Panc1 (cell line): ENCODE data around the gene SLC13A5.

Experiments
- POLR2AphosphoS5 ChIP-seq: IDR thresholded peaks from 2 replicates; pipeline ENCODE4 v1.6.1; 2012; ENCODE audit warnings: mild to moderate bottlenecking, low read depth, low read length, moderate library complexity
- SIN3A ChIP-seq: IDR thresholded peaks from 2 replicates; pipeline ENCODE4 v1.6.1; 2012; ENCODE audit warnings: low read depth, mild to moderate bottlenecking, low read length, moderate library complexity, borderline replicate concordance; ENCODE audit not compliant: insufficient read depth
- TCF7L2 ChIP-seq: IDR thresholded peaks from 2 replicates; pipeline ENCODE4 v1.6.1; 2011; ENCODE audit warnings: mild to moderate bottlenecking, low read depth, low read length, inconsistent platforms
- TF ChIP-seq, protein P1 (sequence below): fragments of 450-650 bp; IDR thresholded peaks from 2 replicates; pipeline ENCODE4 v1.5.1; 2017; ENCODE audit warnings: mild to moderate bottlenecking
- TF ChIP-seq, protein P2 (sequence below), 2 experiments: IDR thresholded peaks; 2 replicates each; pipeline ENCODE4 v1.6.1; 2011 to 2012; ENCODE audit warnings: low read depth in 2 of 2, control low read depth in 1 of 2, low read length in 1 of 2, mild to moderate bottlenecking in 1 of 2, moderate library complexity in 1 of 2; ENCODE audit not compliant: insufficient read depth in 1 of 2

DNA sequence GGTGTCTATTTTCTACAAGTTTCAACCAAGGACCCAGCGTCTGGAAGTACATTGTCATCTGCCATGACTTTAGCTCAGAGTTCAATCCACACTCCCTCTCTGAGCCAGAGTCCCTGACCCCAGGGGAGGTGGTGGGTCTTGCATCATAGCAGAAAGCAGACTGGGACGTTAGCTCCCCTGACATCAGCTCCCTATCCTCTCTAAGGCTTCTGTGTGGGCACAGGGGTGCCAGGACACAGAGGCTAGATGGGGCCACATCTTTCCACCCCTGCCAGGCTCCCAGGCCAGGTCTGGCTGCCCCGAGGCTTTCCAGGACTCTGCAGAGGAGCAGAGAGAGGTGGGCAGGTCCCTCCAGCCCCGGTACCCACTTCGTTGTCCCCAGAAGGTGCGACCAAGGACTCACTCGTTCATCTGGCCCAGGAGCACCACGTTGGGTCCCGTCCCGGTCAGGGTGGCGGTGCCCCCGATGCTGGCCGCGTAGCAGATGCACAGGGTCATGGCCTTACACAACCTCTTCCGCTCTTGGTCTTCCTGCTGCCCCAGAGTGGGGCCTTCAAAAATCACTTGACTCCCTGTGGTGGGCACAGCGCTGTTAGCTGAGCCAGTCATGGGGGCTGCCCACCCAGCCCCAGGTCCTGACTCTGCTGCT, 10.5 kb downstream of the SLC13A5 start:
- TF ChIP-seq, protein P1, sequence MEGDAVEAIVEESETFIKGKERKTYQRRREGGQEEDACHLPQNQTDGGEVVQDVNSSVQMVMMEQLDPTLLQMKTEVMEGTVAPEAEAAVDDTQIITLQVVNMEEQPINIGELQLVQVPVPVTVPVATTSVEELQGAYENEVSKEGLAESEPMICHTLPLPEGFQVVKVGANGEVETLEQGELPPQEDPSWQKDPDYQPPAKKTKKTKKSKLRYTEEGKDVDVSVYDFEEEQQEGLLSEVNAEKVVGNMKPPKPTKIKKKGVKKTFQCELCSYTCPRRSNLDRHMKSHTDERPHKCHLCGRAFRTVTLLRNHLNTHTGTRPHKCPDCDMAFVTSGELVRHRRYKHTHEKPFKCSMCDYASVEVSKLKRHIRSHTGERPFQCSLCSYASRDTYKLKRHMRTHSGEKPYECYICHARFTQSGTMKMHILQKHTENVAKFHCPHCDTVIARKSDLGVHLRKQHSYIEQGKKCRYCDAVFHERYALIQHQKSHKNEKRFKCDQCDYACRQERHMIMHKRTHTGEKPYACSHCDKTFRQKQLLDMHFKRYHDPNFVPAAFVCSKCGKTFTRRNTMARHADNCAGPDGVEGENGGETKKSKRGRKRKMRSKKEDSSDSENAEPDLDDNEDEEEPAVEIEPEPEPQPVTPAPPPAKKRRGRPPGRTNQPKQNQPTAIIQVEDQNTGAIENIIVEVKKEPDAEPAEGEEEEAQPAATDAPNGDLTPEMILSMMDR: no peak
- TF ChIP-seq POLR2AphosphoS5 (no peak), TCF7L2 (no peak), SIN3A (no peak)
- TF ChIP-seq, protein P2, sequence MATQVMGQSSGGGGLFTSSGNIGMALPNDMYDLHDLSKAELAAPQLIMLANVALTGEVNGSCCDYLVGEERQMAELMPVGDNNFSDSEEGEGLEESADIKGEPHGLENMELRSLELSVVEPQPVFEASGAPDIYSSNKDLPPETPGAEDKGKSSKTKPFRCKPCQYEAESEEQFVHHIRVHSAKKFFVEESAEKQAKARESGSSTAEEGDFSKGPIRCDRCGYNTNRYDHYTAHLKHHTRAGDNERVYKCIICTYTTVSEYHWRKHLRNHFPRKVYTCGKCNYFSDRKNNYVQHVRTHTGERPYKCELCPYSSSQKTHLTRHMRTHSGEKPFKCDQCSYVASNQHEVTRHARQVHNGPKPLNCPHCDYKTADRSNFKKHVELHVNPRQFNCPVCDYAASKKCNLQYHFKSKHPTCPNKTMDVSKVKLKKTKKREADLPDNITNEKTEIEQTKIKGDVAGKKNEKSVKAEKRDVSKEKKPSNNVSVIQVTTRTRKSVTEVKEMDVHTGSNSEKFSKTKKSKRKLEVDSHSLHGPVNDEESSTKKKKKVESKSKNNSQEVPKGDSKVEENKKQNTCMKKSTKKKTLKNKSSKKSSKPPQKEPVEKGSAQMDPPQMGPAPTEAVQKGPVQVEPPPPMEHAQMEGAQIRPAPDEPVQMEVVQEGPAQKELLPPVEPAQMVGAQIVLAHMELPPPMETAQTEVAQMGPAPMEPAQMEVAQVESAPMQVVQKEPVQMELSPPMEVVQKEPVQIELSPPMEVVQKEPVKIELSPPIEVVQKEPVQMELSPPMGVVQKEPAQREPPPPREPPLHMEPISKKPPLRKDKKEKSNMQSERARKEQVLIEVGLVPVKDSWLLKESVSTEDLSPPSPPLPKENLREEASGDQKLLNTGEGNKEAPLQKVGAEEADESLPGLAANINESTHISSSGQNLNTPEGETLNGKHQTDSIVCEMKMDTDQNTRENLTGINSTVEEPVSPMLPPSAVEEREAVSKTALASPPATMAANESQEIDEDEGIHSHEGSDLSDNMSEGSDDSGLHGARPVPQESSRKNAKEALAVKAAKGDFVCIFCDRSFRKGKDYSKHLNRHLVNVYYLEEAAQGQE (IDR thresholded peaks at IDR 0.05; ENCODE audit: insufficient read depth in 1 of 2, low read depth in 2 of 2, low read length in 1 of 2): no peak
